ENCODE results near the gene SMC1A.

DNA sequence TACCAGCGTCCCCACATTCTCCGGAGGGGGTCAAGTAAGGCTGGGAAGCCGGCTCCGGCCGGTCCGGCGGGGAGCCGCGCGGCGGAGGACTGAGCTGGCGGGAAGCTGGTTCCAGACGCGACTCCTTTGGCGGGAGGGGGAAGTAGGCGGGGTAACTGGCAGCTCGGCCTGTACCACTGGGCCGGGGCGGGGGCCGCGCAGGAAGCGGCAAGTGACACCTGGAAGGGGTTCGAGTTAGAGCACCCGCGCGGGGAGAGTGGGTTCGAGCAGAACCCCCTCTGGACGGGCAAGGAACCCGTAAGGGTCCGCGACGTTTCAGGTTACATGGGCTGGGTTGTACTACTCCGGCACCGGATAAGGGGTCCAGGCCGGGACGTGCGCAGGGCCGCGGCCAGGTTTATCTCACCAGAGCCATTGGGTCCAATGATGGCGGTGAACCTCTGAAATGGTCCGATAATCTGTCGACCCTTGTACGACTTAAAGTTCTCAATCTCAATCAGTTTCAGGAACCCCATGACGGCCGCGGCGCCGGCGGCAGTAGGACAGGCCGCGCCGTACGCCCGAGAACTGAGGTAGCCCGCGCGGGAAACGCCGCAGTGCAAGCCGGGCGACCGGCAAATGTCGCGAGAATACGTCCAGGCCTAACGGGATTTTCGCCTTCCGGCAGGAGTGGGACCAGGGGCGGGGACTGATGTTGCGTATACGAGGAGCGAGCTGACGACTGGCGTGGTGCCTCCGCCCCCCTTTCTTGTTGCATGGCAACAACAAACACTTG is at the start of gene SMC1A:
- TF ChIP-seq EZH2 (IDR thresholded peaks at IDR 0.05), result no peak
- TF ChIP-seq, protein P1, sequence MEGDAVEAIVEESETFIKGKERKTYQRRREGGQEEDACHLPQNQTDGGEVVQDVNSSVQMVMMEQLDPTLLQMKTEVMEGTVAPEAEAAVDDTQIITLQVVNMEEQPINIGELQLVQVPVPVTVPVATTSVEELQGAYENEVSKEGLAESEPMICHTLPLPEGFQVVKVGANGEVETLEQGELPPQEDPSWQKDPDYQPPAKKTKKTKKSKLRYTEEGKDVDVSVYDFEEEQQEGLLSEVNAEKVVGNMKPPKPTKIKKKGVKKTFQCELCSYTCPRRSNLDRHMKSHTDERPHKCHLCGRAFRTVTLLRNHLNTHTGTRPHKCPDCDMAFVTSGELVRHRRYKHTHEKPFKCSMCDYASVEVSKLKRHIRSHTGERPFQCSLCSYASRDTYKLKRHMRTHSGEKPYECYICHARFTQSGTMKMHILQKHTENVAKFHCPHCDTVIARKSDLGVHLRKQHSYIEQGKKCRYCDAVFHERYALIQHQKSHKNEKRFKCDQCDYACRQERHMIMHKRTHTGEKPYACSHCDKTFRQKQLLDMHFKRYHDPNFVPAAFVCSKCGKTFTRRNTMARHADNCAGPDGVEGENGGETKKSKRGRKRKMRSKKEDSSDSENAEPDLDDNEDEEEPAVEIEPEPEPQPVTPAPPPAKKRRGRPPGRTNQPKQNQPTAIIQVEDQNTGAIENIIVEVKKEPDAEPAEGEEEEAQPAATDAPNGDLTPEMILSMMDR (IDR thresholded peaks at IDR 0.05), result no peak
